ENCODE results near the gene TNS3. TPM values are rescaled to one million over a fixed set of nuclear protein-coding genes. Genes with fewer than 3 reads are reported as not detected.
"Not testable (repeated sequence)": the region's sequence is repeated elsewhere in the genome, so short reads cannot be mapped to it uniquely, and the experiment has no call there.

The TNS3 gene
- total RNA-seq, 5 donors from 2014 or later (not counting 1 experiment from before 2014, with no cell fraction given), result 0.58 to 3.7 (median 2.0) TPM

- ChIA-PET CTCF (no interaction called here), POLR2A (no interaction called here)
- Mint-ChIP-seq H3K4me3 (no peak overlapping the region), H3K9me3 (no peaks in the 10 kb centered on the region), H3K27me3 (peaks cover under 1 to 6% of the 10 kb centered on the region in 2 donors), H3K4me1 (peaks cover 0 to 2% (median 0%) of the 10 kb centered on the region in 3 donors), H3K27ac (no peak overlapping the region), H3K36me3 (no peaks in the 10 kb centered on the region)
- 95% methylated on average over 4 of the region's 4 CpGs for WGBS (ENCODE audit: insufficient coverage)
- ATAC-seq (replicated peaks in 1 of 4), result no peak
- H3K9me3 ChIP-seq, result no peaks in the 10 kb centered on the region
- H3K4me1 ChIP-seq (ENCODE audit: control insufficient read depth in 1 of 2, extremely low read depth in 1 of 2, insufficient read depth in 2 of 2, low read length in 2 of 2), result no peaks in the 10 kb centered on the region
- H3K4me3 ChIP-seq (ENCODE audit: control insufficient read depth in 1 of 2, extremely low read depth in 1 of 2, low read length in 1 of 2), result no peak overlapping the region
- no peak overlapping the region for H3K27ac ChIP-seq (ENCODE audit: low read length)
- no peak for DNase-seq
- no peaks in the 10 kb centered on the region for H3K36me3 ChIP-seq (ENCODE audit: control insufficient read depth in 2 of 2, extremely low read depth in 1 of 2, insufficient read depth in 1 of 2, low read length in 1 of 2)
- no peaks in the 10 kb centered on the region for H3K27me3 ChIP-seq (replicated peaks in 1 of 2; ENCODE audit: control insufficient read depth in 2 of 2, extremely low read depth in 1 of 2, insufficient read depth in 2 of 2, low read length in 1 of 2)
Observed at GRCh38 chr7:47543056-47543455, 38.9 kb downstream of the TNS3 start.

GRCh38 chr7:47542051-47542450, 39.9 kb downstream of the TNS3 start:
- H3K27me3 Mint-ChIP-seq, result peaks cover 0 to 6% of the 10 kb centered on the region in 2 donors
- no peaks in the 10 kb centered on the region for H3K27me3 ChIP-seq (replicated peaks in 1 of 2; ENCODE audit: control insufficient read depth in 2 of 2, extremely low read depth in 1 of 2, insufficient read depth in 2 of 2, low read length in 1 of 2)
- CTCF ChIA-PET, result no interaction called here
- H3K36me3 ChIP-seq (ENCODE audit: control insufficient read depth in 2 of 2, extremely low read depth in 1 of 2, insufficient read depth in 1 of 2, low read length in 1 of 2), result no peaks in the 10 kb centered on the region
- no peaks in the 10 kb centered on the region for H3K9me3 ChIP-seq
- POLR2A ChIA-PET, result no interaction called here
- DNase-seq, result no peak
- peaks cover 0 to 2% (median 0%) of the 10 kb centered on the region in 3 donors for H3K4me1 Mint-ChIP-seq
- no peak for ATAC-seq (replicated peaks in 1 of 4)
- no peak overlapping the region for H3K4me3 Mint-ChIP-seq
- H3K36me3 Mint-ChIP-seq, result no peaks in the 10 kb centered on the region
- H3K27ac ChIP-seq (ENCODE audit: low read length), result no peak overlapping the region
- H3K27ac Mint-ChIP-seq, result no peak overlapping the region
- no peaks in the 10 kb centered on the region for H3K4me1 ChIP-seq (ENCODE audit: control insufficient read depth in 1 of 2, extremely low read depth in 1 of 2, insufficient read depth in 2 of 2, low read length in 2 of 2)
- H3K9me3 Mint-ChIP-seq, result no peaks in the 10 kb centered on the region
- WGBS (ENCODE audit: insufficient coverage), result no CpG with 5 or more reads among the region's 3 CpGs
- no peak overlapping the region for H3K4me3 ChIP-seq (ENCODE audit: control insufficient read depth in 1 of 2, extremely low read depth in 1 of 2, low read length in 1 of 2)

GRCh38 chr7:47541485-47541884, 40.4 kb downstream of the TNS3 start:
- H3K4me1 ChIP-seq (ENCODE audit: control insufficient read depth in 1 of 2, extremely low read depth in 1 of 2, insufficient read depth in 2 of 2, low read length in 2 of 2); ATAC-seq (replicated peaks in 1 of 4); H3K4me1 Mint-ChIP-seq; CTCF ChIA-PET; H3K4me3 ChIP-seq (ENCODE audit: control insufficient read depth in 1 of 2, extremely low read depth in 1 of 2, low read length in 1 of 2); H3K27me3 ChIP-seq (replicated peaks in 1 of 2; ENCODE audit: control insufficient read depth in 2 of 2, extremely low read depth in 1 of 2, insufficient read depth in 2 of 2, low read length in 1 of 2); H3K27ac Mint-ChIP-seq; POLR2A ChIA-PET; DNase-seq; H3K36me3 ChIP-seq (ENCODE audit: control insufficient read depth in 2 of 2, extremely low read depth in 1 of 2, insufficient read depth in 1 of 2, low read length in 1 of 2); H3K36me3 Mint-ChIP-seq; H3K27ac ChIP-seq (ENCODE audit: low read length); H3K9me3 Mint-ChIP-seq; H3K27me3 Mint-ChIP-seq; H3K9me3 ChIP-seq; H3K4me3 Mint-ChIP-seq: not testable (repeated sequence)
- 100% methylated on average over 7 of the region's 9 CpGs for WGBS (ENCODE audit: insufficient coverage)

GRCh38 chr7:47540387-47541350, 41.2 kb downstream of the TNS3 start:
- no peaks in the 10 kb centered on the region for H3K9me3 Mint-ChIP-seq

GRCh38 chr7:47540053-47540386, 41.9 kb downstream of the TNS3 start:
- H3K9me3 ChIP-seq, result no peaks in the 10 kb centered on the region
- no peak overlapping the region for H3K4me3 Mint-ChIP-seq
- no peak for ATAC-seq (replicated peaks in 1 of 4)
- peaks cover 0 to 2% (median 0%) of the 10 kb centered on the region in 3 donors for H3K4me1 Mint-ChIP-seq
- H3K36me3 Mint-ChIP-seq, result no peaks in the 10 kb centered on the region
- H3K4me3 ChIP-seq (ENCODE audit: control insufficient read depth in 1 of 2, extremely low read depth in 1 of 2, low read length in 1 of 2), result no peak overlapping the region
- no peaks in the 10 kb centered on the region for H3K36me3 ChIP-seq (ENCODE audit: control insufficient read depth in 2 of 2, extremely low read depth in 1 of 2, insufficient read depth in 1 of 2, low read length in 1 of 2)
- no peaks in the 10 kb centered on the region for H3K9me3 Mint-ChIP-seq
- ChIA-PET CTCF (no interaction called here), POLR2A (no interaction called here)
- DNase-seq, result no peak
- peaks cover 2 to 4% of the 10 kb centered on the region in 2 experiments for H3K27me3 ChIP-seq (replicated peaks in 1 of 2; ENCODE audit: control insufficient read depth in 2 of 2, extremely low read depth in 1 of 2, insufficient read depth in 2 of 2, low read length in 1 of 2)
- WGBS (ENCODE audit: insufficient coverage), result 57% methylated on average over 2 of the region's 4 CpGs
- H3K27ac ChIP-seq (ENCODE audit: low read length), result no peak overlapping the region
- H3K27me3 Mint-ChIP-seq, result peaks cover 0 to 6% of the 10 kb centered on the region in 2 donors
- H3K27ac Mint-ChIP-seq, result no peak overlapping the region
- no peaks in the 10 kb centered on the region for H3K4me1 ChIP-seq (ENCODE audit: control insufficient read depth in 1 of 2, extremely low read depth in 1 of 2, insufficient read depth in 2 of 2, low read length in 2 of 2)

More at GRCh38 chr7:47540387-47541350, 41.2 kb downstream of the TNS3 start:
- Mint-ChIP-seq H3K4me3 (no peak overlapping the region), H3K36me3 (no peaks in the 10 kb centered on the region), H3K27me3 (peaks cover 0 to 6% of the 10 kb centered on the region in 2 donors), H3K4me1 (peaks cover 0 to 2% (median 0%) of the 10 kb centered on the region in 3 donors), H3K27ac (no peak overlapping the region)
- Histone ChIP-seq H3K4me3 (ENCODE audit: control insufficient read depth in 1 of 2, extremely low read depth in 1 of 2, low read length in 1 of 2) (no peak overlapping the region), H3K4me1 (ENCODE audit: control insufficient read depth in 1 of 2, extremely low read depth in 1 of 2, insufficient read depth in 2 of 2, low read length in 2 of 2) (no peaks in the 10 kb centered on the region), H3K9me3 (no peaks in the 10 kb centered on the region), H3K27ac (ENCODE audit: low read length) (no peak overlapping the region), H3K36me3 (ENCODE audit: control insufficient read depth in 2 of 2, extremely low read depth in 1 of 2, insufficient read depth in 1 of 2, low read length in 1 of 2) (no peaks in the 10 kb centered on the region), H3K27me3 (replicated peaks in 1 of 2; ENCODE audit: control insufficient read depth in 2 of 2, extremely low read depth in 1 of 2, insufficient read depth in 2 of 2, low read length in 1 of 2) (peaks cover 2 to 3% of the 10 kb centered on the region in 2 experiments)
- 74% methylated on average over 15 of the region's 22 CpGs for WGBS (ENCODE audit: insufficient coverage)
- ChIA-PET CTCF (no interaction called here), POLR2A (no interaction called here)
- DNase-seq, result no peak
- no peak for ATAC-seq (replicated peaks in 1 of 4)

- Mint-ChIP-seq H3K36me3 (no peaks in the 10 kb centered on the region), H3K4me3 (no peak overlapping the region), H3K27me3 (peaks cover 0 to 6% of the 10 kb centered on the region in 2 donors), H3K27ac (no peak overlapping the region), H3K9me3 (no peaks in the 10 kb centered on the region), H3K4me1 (peaks cover 0 to 2% (median 0%) of the 10 kb centered on the region in 3 donors)
- ATAC-seq (replicated peaks in 1 of 4) (no peak), DNase-seq (no peak)
- Histone ChIP-seq H3K27ac (ENCODE audit: low read length) (no peak overlapping the region), H3K4me1 (ENCODE audit: control insufficient read depth in 1 of 2, extremely low read depth in 1 of 2, insufficient read depth in 2 of 2, low read length in 2 of 2) (no peaks in the 10 kb centered on the region), H3K27me3 (replicated peaks in 1 of 2; ENCODE audit: control insufficient read depth in 2 of 2, extremely low read depth in 1 of 2, insufficient read depth in 2 of 2, low read length in 1 of 2) (peaks cover 2 to 4% of the 10 kb centered on the region in 2 experiments), H3K9me3 (no peaks in the 10 kb centered on the region), H3K4me3 (ENCODE audit: control insufficient read depth in 1 of 2, extremely low read depth in 1 of 2, low read length in 1 of 2) (no peak overlapping the region), H3K36me3 (ENCODE audit: control insufficient read depth in 2 of 2, extremely low read depth in 1 of 2, insufficient read depth in 1 of 2, low read length in 1 of 2) (no peaks in the 10 kb centered on the region)
- ChIA-PET CTCF (no interaction called here), POLR2A (no interaction called here)
- 83% methylated on average over 9 of the region's 9 CpGs for WGBS (ENCODE audit: insufficient coverage)
Observed at GRCh38 chr7:47539398-47540052, 42.4 kb downstream of the TNS3 start.
